Karpas-422 (cell line): ENCODE measurements around the gene FRAS1. TPM values are rescaled to one million over a fixed set of nuclear protein-coding genes. Genes with fewer than 3 reads are reported as not detected.

Source experiments
- DNase-seq: peaks from one replicate; pipeline ENCODE4 v3.0.0-alpha.2; 2015
- H2AFZ ChIP-seq: fragments of 200-600 bp; sonication (generic); 2 replicates; pipeline ENCODE4 v1.6.1; 2014; ENCODE audit warnings: antibody characterized with exemption, low read length, mixed read lengths
- H3K27ac ChIP-seq: fragments of 200-600 bp; sonication (generic); 2 replicates; pipeline ENCODE4 v1.5.1; 2014; ENCODE audit warnings: mild to moderate bottlenecking, low read length, moderate library complexity
- H3K27me3 ChIP-seq: fragments of 200-600 bp; sonication (generic); 2 replicates; pipeline ENCODE4 v1.6.1; 2014; ENCODE audit warnings: low read length, mixed read lengths
- H3K36me3 ChIP-seq: fragments of 200-600 bp; sonication (generic); 2 replicates; pipeline ENCODE4 v1.6.1; 2014; ENCODE audit warnings: low read length, mixed read lengths; ENCODE audit not compliant: insufficient read depth
- H3K4me1 ChIP-seq: fragments of 200-600 bp; sonication (generic); 2 replicates; pipeline ENCODE4 v1.6.1; 2014; ENCODE audit warnings: mild to moderate bottlenecking, low read length, mixed read lengths
- H3K4me2 ChIP-seq: fragments of 200-600 bp; sonication (generic); 2 replicates; pipeline ENCODE4 v1.6.1; 2014; ENCODE audit warnings: low read length, low read depth, mild to moderate bottlenecking; ENCODE audit not compliant: poor library complexity, severe bottlenecking
- H3K4me3 ChIP-seq: fragments of 200-600 bp; sonication (generic); 2 replicates; pipeline ENCODE4 v1.5.1; 2014; ENCODE audit warnings: mild to moderate bottlenecking, antibody characterized with exemption, low read length, mixed read lengths
- H3K79me2 ChIP-seq: fragments of 200-600 bp; sonication (generic); 2 replicates; pipeline ENCODE4 v1.6.1; 2014; ENCODE audit warnings: mild to moderate bottlenecking, low read length, mixed read lengths
- H3K9ac ChIP-seq: fragments of 200-600 bp; sonication (generic); 2 replicates; pipeline ENCODE4 v1.6.0; 2014; ENCODE audit warnings: low read length
- H3K9me2 ChIP-seq: fragments of 200-600 bp; sonication (generic), shearing (Covaris generic); replicated peaks from 2 replicates; pipeline ENCODE4 v1.6.0; 2014; ENCODE audit warnings: mild to moderate bottlenecking, low read length, moderate library complexity; ENCODE audit not compliant: insufficient read depth
- H3K9me3 ChIP-seq: fragments of 300-700, 200-600 bp; sonication (generic); 2 replicates; pipeline ENCODE4 v1.6.1; 2014; ENCODE audit warnings: low read length, mixed read lengths
- H4K20me1 ChIP-seq: fragments of 200-600 bp; sonication (generic); 2 replicates; pipeline ENCODE4 v1.6.1; 2014; ENCODE audit warnings: mild to moderate bottlenecking, antibody characterized with exemption, low read length, low read depth; ENCODE audit not compliant: insufficient read depth
- total RNA-seq: library from RNA; depleted of rRNA; stranded (reverse); fragments of >200 nt; shearing (Covaris generic); gene quantifications from 2 replicates; pipeline ENCODE4 v1.2.3, GENCODE V29; 2014; ENCODE audit warnings: low replicate concordance

FRAS1 gene
- total RNA-seq, 1 experiment from 2014 or later = not detected

DNA sequence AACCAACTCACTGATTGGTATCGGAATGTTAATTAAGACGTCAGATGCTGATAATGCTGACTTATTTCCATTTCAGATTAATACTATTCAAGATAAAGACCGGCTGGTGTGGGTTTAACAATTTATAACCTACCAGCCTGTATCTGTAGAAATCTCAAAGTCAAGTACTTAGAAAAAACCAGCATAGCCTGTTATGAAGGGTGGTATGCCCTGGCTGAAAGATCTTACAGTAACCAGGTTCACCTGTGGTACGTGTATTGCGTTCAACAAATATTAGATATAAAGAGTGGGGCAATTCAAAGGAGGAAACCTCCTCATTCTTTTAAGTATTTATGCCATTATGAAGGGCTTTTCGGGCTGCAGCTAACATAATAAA is 253.6 kb downstream of the FRAS1 start:
- Histone ChIP-seq H3K4me3 (no peak overlapping the region), H4K20me1 (no peaks in the 10 kb centered on the region), H3K79me2 (no peaks in the 10 kb centered on the region), H3K9me3 (no peaks in the 10 kb centered on the region), H3K4me1 (no peaks in the 10 kb centered on the region), H2AFZ (no peak overlapping the region), H3K27me3 (no peaks in the 10 kb centered on the region), H3K9ac (no peak overlapping the region), H3K27ac (no peak overlapping the region), H3K4me2 (no peak overlapping the region), H3K9me2 (no peaks in the 10 kb centered on the region), H3K36me3 (no peaks in the 10 kb centered on the region)
- no peak for DNase-seq

DNA sequence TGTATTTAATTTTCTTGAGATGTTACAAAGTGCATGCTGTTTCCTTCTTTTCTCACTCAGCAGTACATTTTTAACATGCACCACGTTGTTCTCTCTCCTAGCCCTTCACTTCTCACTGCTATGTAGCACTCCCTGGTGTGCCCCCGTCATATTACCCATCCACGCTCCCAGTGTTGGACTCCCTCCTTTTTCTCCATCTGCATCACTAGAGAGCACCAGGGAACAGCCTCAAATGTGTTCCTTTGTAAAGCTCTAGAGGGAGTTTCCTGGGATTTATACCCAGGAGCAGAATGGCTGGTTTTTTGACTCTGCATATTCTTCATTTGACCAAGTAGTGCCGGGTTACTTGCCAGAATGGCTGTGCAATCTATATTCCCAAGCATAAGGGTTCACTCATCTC is 254.2 kb downstream of the FRAS1 start:
- no peak overlapping the region for H3K27ac ChIP-seq
- H3K9me3 ChIP-seq = no peaks in the 10 kb centered on the region
- H3K9ac ChIP-seq = no peak overlapping the region
- DNase-seq = no peak
- H3K4me3 ChIP-seq = no peak overlapping the region
- H3K9me2 ChIP-seq = no peaks in the 10 kb centered on the region
- no peaks in the 10 kb centered on the region for H3K36me3 ChIP-seq
- no peaks in the 10 kb centered on the region for H3K27me3 ChIP-seq
- H3K4me1 ChIP-seq = no peaks in the 10 kb centered on the region
- H3K4me2 ChIP-seq = no peak overlapping the region
- no peaks in the 10 kb centered on the region for H3K79me2 ChIP-seq
- H4K20me1 ChIP-seq = no peaks in the 10 kb centered on the region
- no peak overlapping the region for H2AFZ ChIP-seq

DNA sequence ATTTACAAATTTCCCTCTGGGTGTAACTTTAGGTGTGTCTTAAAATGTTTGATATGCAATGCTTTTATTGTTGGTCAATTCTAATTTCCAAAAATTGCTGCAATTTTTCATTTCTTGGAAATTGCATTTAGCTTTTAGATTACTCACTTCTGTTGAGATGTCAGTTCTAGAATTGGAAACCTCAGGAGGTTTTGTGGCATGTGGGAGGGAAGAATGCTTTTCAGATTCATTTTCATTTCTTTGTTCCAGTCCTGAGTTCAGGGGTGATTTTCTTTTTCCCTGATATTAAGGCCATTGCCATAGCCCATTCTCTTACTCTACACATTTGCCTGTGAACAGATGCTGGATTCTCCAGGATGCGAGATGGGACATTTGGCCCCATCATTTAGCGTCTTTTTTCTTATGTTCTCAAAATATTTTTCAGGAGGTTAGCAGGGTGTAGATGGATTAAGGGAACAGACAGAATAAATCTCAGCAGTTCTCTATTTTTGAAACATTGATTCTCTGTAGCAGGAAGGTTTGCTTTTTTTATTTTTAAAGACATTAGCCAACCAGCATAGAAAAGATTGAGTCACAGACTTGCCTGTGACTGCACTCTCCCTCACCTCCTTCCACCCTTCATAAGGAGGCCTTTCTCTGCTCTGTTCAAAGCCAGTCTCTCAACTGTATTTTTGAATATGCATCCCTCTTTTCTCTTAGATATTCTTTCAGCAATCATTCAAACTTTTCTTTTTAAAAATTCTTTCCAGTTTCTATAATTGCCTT is 256.0 kb downstream of the FRAS1 start:
- DNase-seq = no peak
- Histone ChIP-seq H3K4me2 (no peak overlapping the region), H3K9ac (no peak overlapping the region), H3K27ac (no peak overlapping the region), H3K27me3 (no peaks in the 10 kb centered on the region), H3K4me3 (no peak overlapping the region), H3K36me3 (no peaks in the 10 kb centered on the region), H4K20me1 (no peaks in the 10 kb centered on the region), H2AFZ (no peak overlapping the region), H3K9me3 (no peaks in the 10 kb centered on the region), H3K79me2 (no peaks in the 10 kb centered on the region), H3K4me1 (no peaks in the 10 kb centered on the region), H3K9me2 (no peaks in the 10 kb centered on the region)

DNA sequence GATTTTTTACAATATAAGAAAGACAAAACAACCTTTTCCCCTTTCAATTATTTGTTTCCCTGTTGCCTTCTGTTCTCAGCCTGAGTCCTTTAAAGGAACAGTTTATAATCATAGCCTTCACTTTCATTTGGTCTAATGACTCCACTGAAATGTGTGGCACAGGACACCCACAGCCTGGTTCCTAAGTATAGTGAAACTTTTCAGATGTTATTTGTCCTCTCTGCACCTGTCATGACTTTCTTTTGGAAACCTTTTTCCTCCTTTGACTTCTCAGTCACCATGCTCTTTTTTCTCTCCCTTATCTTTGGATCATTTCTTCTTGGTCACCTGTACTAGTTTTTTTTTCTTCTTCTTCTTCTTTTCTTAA is 256.6 kb downstream of the FRAS1 start:
- Histone ChIP-seq H3K4me2 (no peak overlapping the region), H3K27ac (no peak overlapping the region), H3K36me3 (no peaks in the 10 kb centered on the region), H3K4me1 (no peaks in the 10 kb centered on the region), H3K79me2 (no peaks in the 10 kb centered on the region), H4K20me1 (no peaks in the 10 kb centered on the region), H3K4me3 (no peak overlapping the region), H3K27me3 (no peaks in the 10 kb centered on the region), H3K9me3 (no peaks in the 10 kb centered on the region), H2AFZ (no peak overlapping the region), H3K9me2 (no peaks in the 10 kb centered on the region), H3K9ac (no peak overlapping the region)
- DNase-seq = no peak

DNA sequence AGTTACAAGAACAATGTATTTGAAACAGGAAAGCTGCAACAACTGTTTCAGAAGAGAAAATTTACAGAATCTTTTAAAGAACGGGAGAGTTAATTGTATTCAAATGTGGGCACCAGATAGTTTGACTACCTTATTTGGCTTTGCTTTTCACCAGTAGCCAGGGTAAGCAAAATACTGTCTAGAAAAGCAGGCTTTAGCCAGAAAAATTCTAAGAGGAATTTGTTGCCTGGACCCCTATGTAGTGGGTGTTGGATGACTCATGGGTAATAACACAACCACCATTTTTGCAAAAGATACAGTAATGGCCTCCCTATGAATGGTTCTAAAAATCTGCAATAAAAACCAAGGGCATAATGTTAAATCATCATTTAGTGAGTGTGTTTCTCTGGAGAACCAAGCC is 261.0 kb downstream of the FRAS1 start:
- H3K27ac ChIP-seq = no peak overlapping the region
- no peak for DNase-seq
- no peaks in the 10 kb centered on the region for H3K9me3 ChIP-seq
- H3K4me1 ChIP-seq = no peaks in the 10 kb centered on the region
- no peaks in the 10 kb centered on the region for H4K20me1 ChIP-seq
- H3K4me3 ChIP-seq = no peak overlapping the region
- no peak overlapping the region for H2AFZ ChIP-seq
- no peaks in the 10 kb centered on the region for H3K36me3 ChIP-seq
- no peak overlapping the region for H3K9ac ChIP-seq
- no peak overlapping the region for H3K4me2 ChIP-seq
- no peaks in the 10 kb centered on the region for H3K79me2 ChIP-seq
- H3K27me3 ChIP-seq = no peaks in the 10 kb centered on the region
- H3K9me2 ChIP-seq = no peaks in the 10 kb centered on the region

DNA sequence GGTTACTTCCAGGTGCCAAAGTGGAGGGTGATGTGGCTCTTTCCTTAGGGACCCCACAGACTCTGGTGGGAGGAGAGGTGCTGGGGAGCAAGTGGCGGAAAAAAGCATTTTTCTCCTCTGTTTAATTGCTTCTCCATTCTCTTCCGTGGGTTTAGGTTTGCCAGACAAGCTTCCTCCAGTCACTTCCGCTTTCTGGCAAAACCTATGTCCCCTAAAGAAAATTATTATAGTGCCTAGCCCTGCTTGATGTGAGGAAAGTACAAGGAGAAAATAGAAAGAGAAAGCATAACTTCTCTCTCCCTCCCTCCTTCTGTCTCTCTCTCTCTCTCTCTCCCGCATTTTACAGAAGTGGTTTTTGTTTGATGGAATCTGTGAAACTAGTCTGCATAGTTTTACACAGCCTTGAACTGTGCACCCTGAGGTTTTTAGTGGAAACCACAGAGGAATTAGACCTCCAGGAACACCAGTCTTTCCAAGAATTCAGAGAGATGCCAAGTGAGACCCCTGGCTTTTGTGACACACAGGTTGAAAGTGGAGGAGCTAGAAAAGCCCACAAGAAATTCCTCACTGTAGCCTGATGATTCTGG is 263.3 kb downstream of the FRAS1 start:
- Histone ChIP-seq H3K4me3 (no peak overlapping the region), H3K27ac (no peak overlapping the region), H2AFZ (no peak overlapping the region), H3K27me3 (no peaks in the 10 kb centered on the region), H3K4me2 (no peak overlapping the region), H3K79me2 (no peaks in the 10 kb centered on the region), H3K4me1 (no peaks in the 10 kb centered on the region), H3K9me3 (no peaks in the 10 kb centered on the region), H3K36me3 (no peaks in the 10 kb centered on the region), H4K20me1 (no peaks in the 10 kb centered on the region), H3K9ac (no peak overlapping the region), H3K9me2 (no peaks in the 10 kb centered on the region)
- DNase-seq = no peak

DNA sequence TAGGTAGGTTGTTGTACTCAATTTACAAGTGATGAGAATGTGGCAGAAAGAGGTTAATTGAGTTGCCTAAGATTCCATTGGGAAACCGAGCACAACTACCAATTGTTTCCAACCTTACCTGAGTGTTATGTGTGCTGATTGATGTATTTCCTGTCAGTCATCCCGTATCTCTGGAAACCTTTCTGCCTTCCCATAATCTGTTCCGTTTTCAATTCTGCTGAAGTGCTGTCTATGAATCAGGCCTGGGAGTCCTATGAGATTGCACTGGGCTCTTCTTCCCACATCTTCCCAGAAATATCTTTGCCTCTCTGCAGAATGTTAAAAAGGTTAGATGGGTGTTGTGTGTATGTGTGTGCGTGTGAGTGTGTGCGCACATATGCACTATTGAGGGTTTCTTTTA is 264.9 kb downstream of the FRAS1 start:
- Histone ChIP-seq H3K9me3 (no peaks in the 10 kb centered on the region), H3K27ac (no peak overlapping the region), H3K4me3 (no peak overlapping the region), H3K79me2 (no peaks in the 10 kb centered on the region), H3K27me3 (no peaks in the 10 kb centered on the region), H3K9ac (no peak overlapping the region), H3K4me1 (no peaks in the 10 kb centered on the region), H3K4me2 (no peak overlapping the region), H2AFZ (no peak overlapping the region), H3K9me2 (no peaks in the 10 kb centered on the region), H4K20me1 (no peaks in the 10 kb centered on the region), H3K36me3 (no peaks in the 10 kb centered on the region)
- no peak for DNase-seq

DNA sequence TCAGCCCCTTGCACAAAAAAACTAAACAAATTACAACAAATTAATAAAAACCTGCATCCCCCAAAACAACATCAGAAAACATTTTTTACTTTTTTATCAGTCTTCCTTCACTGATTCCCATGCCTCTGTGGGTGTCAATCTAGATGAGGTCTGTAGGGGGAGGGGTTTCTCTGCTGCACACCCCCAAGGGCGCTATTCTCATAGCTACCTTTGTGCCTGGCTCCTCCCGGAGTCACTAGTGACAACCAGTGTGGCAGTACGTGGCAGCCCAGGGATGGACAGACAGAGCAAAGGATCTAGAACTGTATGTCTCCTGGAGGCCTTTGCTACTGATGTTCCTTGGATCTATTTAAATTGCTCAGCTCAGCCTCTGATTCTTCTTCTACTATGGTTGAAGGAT is 266.3 kb downstream of the FRAS1 start:
- no peak for DNase-seq
- Histone ChIP-seq H3K27ac (no peak overlapping the region), H3K79me2 (no peaks in the 10 kb centered on the region), H2AFZ (no peak overlapping the region), H3K27me3 (no peaks in the 10 kb centered on the region), H3K4me3 (no peak overlapping the region), H4K20me1 (no peaks in the 10 kb centered on the region), H3K36me3 (no peaks in the 10 kb centered on the region), H3K4me1 (no peaks in the 10 kb centered on the region), H3K9ac (no peak overlapping the region), H3K9me2 (no peaks in the 10 kb centered on the region), H3K4me2 (no peak overlapping the region), H3K9me3 (no peaks in the 10 kb centered on the region)
